Lower leg skin (tissue), 3 donors: ENCODE measurements around the gene CEP192.

ENCODE experiments used
- POLR2A ChIP-seq, 2 donors: fragments of 450-650 bp; IDR thresholded peaks; one replicate each; pipeline ENCODE4 v1.6.1; 2016 to 2017; ENCODE audit warnings: antibody characterized with exemption in 2 of 2, mild to moderate bottlenecking in 1 of 2, moderate library complexity in 1 of 2
- TF ChIP-seq, protein P1 (sequence below), 3 donors: fragments of 450-650 bp; IDR thresholded peaks; one replicate each; pipeline ENCODE4 v1.5.1; 2016; ENCODE audit warnings: antibody characterized with exemption in 3 of 3, mild to moderate bottlenecking in 3 of 3, moderate library complexity in 2 of 3

GRCh38 chr18:13165636-13166423 lies 174.7 kb downstream of the CEP192 start:
- TF ChIP-seq, protein P1, sequence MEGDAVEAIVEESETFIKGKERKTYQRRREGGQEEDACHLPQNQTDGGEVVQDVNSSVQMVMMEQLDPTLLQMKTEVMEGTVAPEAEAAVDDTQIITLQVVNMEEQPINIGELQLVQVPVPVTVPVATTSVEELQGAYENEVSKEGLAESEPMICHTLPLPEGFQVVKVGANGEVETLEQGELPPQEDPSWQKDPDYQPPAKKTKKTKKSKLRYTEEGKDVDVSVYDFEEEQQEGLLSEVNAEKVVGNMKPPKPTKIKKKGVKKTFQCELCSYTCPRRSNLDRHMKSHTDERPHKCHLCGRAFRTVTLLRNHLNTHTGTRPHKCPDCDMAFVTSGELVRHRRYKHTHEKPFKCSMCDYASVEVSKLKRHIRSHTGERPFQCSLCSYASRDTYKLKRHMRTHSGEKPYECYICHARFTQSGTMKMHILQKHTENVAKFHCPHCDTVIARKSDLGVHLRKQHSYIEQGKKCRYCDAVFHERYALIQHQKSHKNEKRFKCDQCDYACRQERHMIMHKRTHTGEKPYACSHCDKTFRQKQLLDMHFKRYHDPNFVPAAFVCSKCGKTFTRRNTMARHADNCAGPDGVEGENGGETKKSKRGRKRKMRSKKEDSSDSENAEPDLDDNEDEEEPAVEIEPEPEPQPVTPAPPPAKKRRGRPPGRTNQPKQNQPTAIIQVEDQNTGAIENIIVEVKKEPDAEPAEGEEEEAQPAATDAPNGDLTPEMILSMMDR (IDR thresholded peaks at IDR 0.05), result no peak
- TF ChIP-seq POLR2A (IDR thresholded peaks at IDR 0.05), result no peak
